Mesenchymal stem cell (in vitro differentiated cells and primary cell): ENCODE results near the gene TMEM187.

Experiments
- DNase-seq: peaks from one replicate; pipeline ENCODE4 v3.0.0-alpha.2; 2013
- H2AFZ ChIP-seq: one replicate; pipeline ENCODE4 v1.6.1; 2013; ENCODE audit warnings: low read depth, mild to moderate bottlenecking, control low read depth, inconsistent platforms, low read length, moderate library complexity
- H2AK5ac ChIP-seq: 2 replicates; pipeline ENCODE4 v1.6.1; 2013; ENCODE audit warnings: low read length, moderate library complexity, mild to moderate bottlenecking, inconsistent platforms; ENCODE audit not compliant: severe bottlenecking
- H2BK120ac ChIP-seq: one replicate; pipeline ENCODE4 v1.6.1; 2013; ENCODE audit warnings: low read depth, mild to moderate bottlenecking, inconsistent platforms, low read length, moderate library complexity
- H2BK12ac ChIP-seq, 2 experiments: one replicate each; pipeline ENCODE4 v1.6.1; 2013; ENCODE audit warnings: inconsistent platforms in 2 of 2, low read length in 2 of 2, mild to moderate bottlenecking in 2 of 2, moderate library complexity in 2 of 2, control low read depth in 1 of 2
- H2BK15ac ChIP-seq: one replicate; pipeline ENCODE4 v1.6.1; 2013; ENCODE audit warnings: mild to moderate bottlenecking, low read depth, inconsistent platforms; ENCODE audit not compliant: poor library complexity, severe bottlenecking
- H2BK5ac ChIP-seq: 2 replicates; pipeline ENCODE4 v1.6.1; 2013; ENCODE audit warnings: low read depth, mild to moderate bottlenecking, low read length, control low read depth, inconsistent platforms; ENCODE audit not compliant: poor library complexity, severe bottlenecking
- H3K14ac ChIP-seq, 2 experiments: one replicate each; pipeline ENCODE4 v1.6.1; 2013; ENCODE audit warnings: inconsistent platforms in 2 of 2, low read length in 2 of 2, control low read depth in 1 of 2, mild to moderate bottlenecking in 1 of 2, moderate library complexity in 1 of 2
- H3K18ac ChIP-seq, 2 experiments: one replicate each; pipeline ENCODE4 v1.6.1; 2013; ENCODE audit warnings: inconsistent platforms in 2 of 2, low read length in 2 of 2, control low read depth in 1 of 2, low read depth in 1 of 2, mild to moderate bottlenecking in 1 of 2
- H3K23ac ChIP-seq, 2 experiments: one replicate each; pipeline ENCODE4 v1.6.1; 2013; ENCODE audit warnings: inconsistent platforms in 2 of 2, low read length in 2 of 2, mild to moderate bottlenecking in 2 of 2, moderate library complexity in 2 of 2, control low read depth in 1 of 2
- H3K27ac ChIP-seq: 2 replicates; pipeline ENCODE4 v1.5.1; 2013; ENCODE audit warnings: mild to moderate bottlenecking, moderate library complexity, low read length, control low read depth, inconsistent platforms; ENCODE audit not compliant: poor library complexity, severe bottlenecking
- H3K27me3 ChIP-seq, 2 experiments: 2 replicates each; pipeline versions ENCODE4 v1.6.1 to v1.7.0; 2013; ENCODE audit warnings: low read length in 2 of 2, mild to moderate bottlenecking in 2 of 2, moderate library complexity in 2 of 2, control low read depth in 1 of 2, inconsistent platforms in 1 of 2; ENCODE audit not compliant: control insufficient read depth in 1 of 2, insufficient read depth in 1 of 2
- H3K36me3 ChIP-seq, 2 experiments: 2 replicates each; pipeline versions ENCODE4 v1.6.1 to v1.7.0; 2013; ENCODE audit warnings: low read length in 2 of 2, control low read depth in 1 of 2, inconsistent platforms in 1 of 2, low read depth in 1 of 2, mild to moderate bottlenecking in 1 of 2; ENCODE audit not compliant: insufficient read depth in 2 of 2, control insufficient read depth in 1 of 2
- H3K4ac ChIP-seq, 2 experiments: one replicate each; pipeline ENCODE4 v1.6.1; 2013; ENCODE audit warnings: inconsistent platforms in 2 of 2, low read length in 2 of 2, mild to moderate bottlenecking in 2 of 2, moderate library complexity in 2 of 2, control low read depth in 1 of 2, low read depth in 1 of 2
- H3K4me1 ChIP-seq: 2 replicates; pipeline ENCODE4 v1.6.1; 2013; ENCODE audit warnings: low read depth, low read length, control low read depth; ENCODE audit not compliant: control insufficient read depth, insufficient read depth
- H3K4me2 ChIP-seq: 2 replicates; pipeline ENCODE4 v1.6.1; 2013; ENCODE audit warnings: low read length, mild to moderate bottlenecking, inconsistent platforms; ENCODE audit not compliant: poor library complexity, severe bottlenecking
- H3K4me3 ChIP-seq, 2 experiments: 2 replicates each; pipeline versions ENCODE4 v1.5.1 to v1.7.0; 2013; ENCODE audit warnings: low read length in 2 of 2, mild to moderate bottlenecking in 2 of 2, control low read depth in 1 of 2, low read depth in 1 of 2; ENCODE audit not compliant: insufficient read depth in 1 of 2
- H3K79me1 ChIP-seq: replicated peaks from 2 replicates; pipeline ENCODE4 v1.6.1; 2013; ENCODE audit warnings: mild to moderate bottlenecking, control low read depth, low read length, inconsistent platforms; ENCODE audit not compliant: poor library complexity, severe bottlenecking
- H3K9ac ChIP-seq: 2 replicates; pipeline ENCODE4 v1.7.0; 2013; ENCODE audit warnings: mild to moderate bottlenecking, low read length, moderate library complexity
- H3K9me3 ChIP-seq: 2 replicates; pipeline ENCODE4 v1.7.0; 2013; ENCODE audit warnings: mild to moderate bottlenecking, low read length; ENCODE audit not compliant: control insufficient read depth
- H4K8ac ChIP-seq: one replicate; pipeline ENCODE4 v1.6.1; 2013; ENCODE audit warnings: inconsistent platforms, mild to moderate bottlenecking, low read length, moderate library complexity
- H4K91ac ChIP-seq: one replicate; pipeline ENCODE4 v1.6.1; 2013; ENCODE audit warnings: mild to moderate bottlenecking, low read length, inconsistent platforms
- WGBS: methylation state at CpG from one replicate; pipeline ENCODE4 v1.1.7; 2013; ENCODE audit warnings: mixed read lengths; 5-methylcytosine and 5-hydroxymethylcytosine counted together

Gene TMEM187

DNA sequence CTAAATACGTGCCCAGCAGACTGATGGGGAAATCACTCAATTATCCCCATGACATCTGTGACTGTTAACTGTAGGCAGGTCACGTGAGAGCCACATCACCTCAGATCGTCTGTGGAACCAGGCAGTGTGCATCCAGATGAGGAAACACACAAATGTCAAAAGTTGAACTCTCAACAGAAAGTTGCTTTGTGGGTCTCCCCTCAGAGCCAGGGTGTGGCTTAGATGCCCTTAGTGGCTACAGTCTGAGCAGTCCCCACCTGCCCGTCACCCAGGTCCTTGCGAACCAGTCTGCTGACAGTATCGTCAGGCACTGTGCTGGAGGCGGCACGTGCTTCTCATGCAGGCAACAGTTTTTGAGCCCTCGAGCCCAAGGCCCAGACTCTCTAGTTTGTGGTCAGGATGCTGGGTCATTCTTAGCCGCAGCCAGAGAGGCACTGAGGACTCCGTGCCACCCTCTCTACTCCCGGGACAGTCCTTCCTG is 10.8 kb downstream of the TMEM187 start:
- no peaks in the 10 kb centered on the region for H3K9me3 ChIP-seq
- no peak for DNase-seq
- H2BK5ac ChIP-seq, result no peak overlapping the region
- no peak overlapping the region for H3K4me3 ChIP-seq
- H2AFZ ChIP-seq, result no peak overlapping the region
- H4K8ac ChIP-seq, result no peak overlapping the region
- no peak overlapping the region for H3K27ac ChIP-seq
- 95% methylated on average over 12 of the region's 12 CpGs for WGBS
- no peak overlapping the region for H3K9ac ChIP-seq
- no peak overlapping the region for H3K4me2 ChIP-seq
- H3K14ac ChIP-seq, result no peak overlapping the region
- no peak overlapping the region for H3K4ac ChIP-seq
- no peak overlapping the region for H3K18ac ChIP-seq
- no peak overlapping the region for H2AK5ac ChIP-seq
- no peak overlapping the region for H3K23ac ChIP-seq
- H3K4me1 ChIP-seq, result peaks cover 5% of the 10 kb centered on the region
- peaks cover 6% of the 10 kb centered on the region for H3K79me1 ChIP-seq
- H3K36me3 ChIP-seq, result peaks cover 0 to 17% of the 10 kb centered on the region in 2 experiments
- no peak overlapping the region for H4K91ac ChIP-seq
- peaks cover 0 to 14% of the 10 kb centered on the region in 2 experiments for H3K27me3 ChIP-seq
- H2BK12ac ChIP-seq, result no peak overlapping the region
- H2BK15ac ChIP-seq, result no peak overlapping the region
- H2BK120ac ChIP-seq, result no peak overlapping the region

DNA sequence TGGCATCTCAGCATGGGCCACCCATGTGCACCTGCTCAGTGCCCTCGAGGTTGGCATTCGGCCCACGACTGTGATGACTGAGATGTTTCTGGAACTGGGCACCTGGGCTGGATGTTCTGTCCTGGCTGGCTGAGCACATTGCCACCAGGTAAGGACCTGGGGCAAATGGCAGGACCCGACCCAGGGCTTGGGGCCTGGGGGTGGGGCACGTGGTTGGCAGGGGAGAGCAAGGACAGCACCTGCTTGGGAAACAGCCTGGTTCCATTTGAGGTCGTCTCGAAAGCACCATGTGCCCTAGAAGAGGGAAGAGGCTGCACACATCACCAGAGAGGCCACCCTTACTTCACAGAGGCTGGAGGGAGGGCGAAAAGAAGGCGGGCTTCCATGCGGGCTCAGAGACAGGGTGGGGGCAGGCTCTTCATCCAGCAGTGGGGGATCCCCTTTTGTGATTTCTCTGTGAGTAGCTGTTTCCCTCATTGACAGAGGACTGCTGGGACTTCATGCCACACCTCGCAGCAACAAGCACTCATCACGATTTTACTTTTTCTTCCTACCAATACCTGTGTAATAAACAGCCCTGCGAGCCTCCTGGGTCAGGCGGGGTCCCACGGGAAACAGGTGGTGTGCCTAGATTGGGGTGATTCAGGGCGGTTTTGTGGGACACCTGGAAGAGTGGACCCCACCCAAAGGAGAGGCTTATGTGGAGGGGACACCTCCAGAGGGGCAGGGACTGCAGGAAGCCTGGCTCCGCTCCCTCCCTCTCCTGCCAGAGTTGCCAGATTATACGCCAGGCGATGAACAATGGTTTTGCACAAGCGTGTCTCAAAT is 12.0 kb downstream of the TMEM187 start:
- Histone ChIP-seq H2BK12ac (no peak overlapping the region), H3K27me3 (peaks cover 0 to 17% of the 10 kb centered on the region in 2 experiments), H2BK5ac (no peak overlapping the region), H3K4me2 (no peak overlapping the region), H3K36me3 (peaks cover 0 to 17% of the 10 kb centered on the region in 2 experiments), H3K4me1 (peaks cover 5% of the 10 kb centered on the region), H3K4ac (no peak overlapping the region), H3K4me3 (no peak overlapping the region), H3K9ac (no peak overlapping the region), H2BK120ac (no peak overlapping the region), H2AK5ac (no peak overlapping the region), H4K91ac (peak overlapping the region; percentile 39), H4K8ac (no peak overlapping the region), H3K18ac (peak overlapping the region in 1 of 2 experiments; percentile 24), H3K23ac (no peak overlapping the region), H2BK15ac (no peak overlapping the region), H2AFZ (no peak overlapping the region), H3K9me3 (no peaks in the 10 kb centered on the region), H3K27ac (no peak overlapping the region), H3K14ac (no peak overlapping the region), H3K79me1 (peaks cover 6% of the 10 kb centered on the region)
- 94% methylated on average over 10 of the region's 20 CpGs for WGBS
- DNase-seq, result no peak

DNA sequence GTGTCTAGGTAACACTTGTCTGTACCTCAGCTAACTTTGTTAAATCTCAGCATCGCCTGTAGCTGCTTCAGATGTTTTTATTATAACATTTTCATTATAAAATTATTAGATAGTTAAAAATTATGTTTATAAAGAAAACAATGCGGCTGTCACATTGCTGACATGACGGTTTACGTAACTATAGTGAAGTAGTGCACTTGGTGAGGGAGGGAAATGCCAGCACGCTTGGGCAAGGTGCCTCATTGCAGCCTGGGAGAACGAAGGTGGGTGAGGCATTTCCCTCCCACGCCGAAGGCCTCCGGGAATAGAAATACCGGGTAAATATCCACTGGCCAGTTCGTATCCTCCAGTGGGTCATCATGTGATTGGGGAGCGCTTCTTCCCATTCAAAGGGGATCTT is 15.9 kb downstream of the TMEM187 start:
- WGBS, result 91% methylated on average over 11 of the region's 12 CpGs
- no peaks in the 10 kb centered on the region for H3K9me3 ChIP-seq
- no peak overlapping the region for H3K9ac ChIP-seq
- H2AFZ ChIP-seq, result no peak overlapping the region
- no peak for DNase-seq
- H4K8ac ChIP-seq, result no peak overlapping the region
- H2BK120ac ChIP-seq, result no peak overlapping the region
- H2BK15ac ChIP-seq, result no peak overlapping the region
- peaks cover 0 to 26% of the 10 kb centered on the region in 2 experiments for H3K27me3 ChIP-seq
- no peak overlapping the region for H3K18ac ChIP-seq
- no peak overlapping the region for H2AK5ac ChIP-seq
- H3K14ac ChIP-seq, result no peak overlapping the region
- H3K27ac ChIP-seq, result no peak overlapping the region
- H3K4ac ChIP-seq, result no peak overlapping the region
- H2BK5ac ChIP-seq, result no peak overlapping the region
- H3K23ac ChIP-seq, result no peak overlapping the region
- peaks cover 5% of the 10 kb centered on the region for H3K4me1 ChIP-seq
- peaks cover 0 to under 1% of the 10 kb centered on the region in 2 experiments for H3K36me3 ChIP-seq
- no peak overlapping the region for H2BK12ac ChIP-seq
- H4K91ac ChIP-seq, result no peak overlapping the region
- no peak overlapping the region for H3K4me2 ChIP-seq
- no peaks in the 10 kb centered on the region for H3K79me1 ChIP-seq
- no peak overlapping the region for H3K4me3 ChIP-seq

DNA sequence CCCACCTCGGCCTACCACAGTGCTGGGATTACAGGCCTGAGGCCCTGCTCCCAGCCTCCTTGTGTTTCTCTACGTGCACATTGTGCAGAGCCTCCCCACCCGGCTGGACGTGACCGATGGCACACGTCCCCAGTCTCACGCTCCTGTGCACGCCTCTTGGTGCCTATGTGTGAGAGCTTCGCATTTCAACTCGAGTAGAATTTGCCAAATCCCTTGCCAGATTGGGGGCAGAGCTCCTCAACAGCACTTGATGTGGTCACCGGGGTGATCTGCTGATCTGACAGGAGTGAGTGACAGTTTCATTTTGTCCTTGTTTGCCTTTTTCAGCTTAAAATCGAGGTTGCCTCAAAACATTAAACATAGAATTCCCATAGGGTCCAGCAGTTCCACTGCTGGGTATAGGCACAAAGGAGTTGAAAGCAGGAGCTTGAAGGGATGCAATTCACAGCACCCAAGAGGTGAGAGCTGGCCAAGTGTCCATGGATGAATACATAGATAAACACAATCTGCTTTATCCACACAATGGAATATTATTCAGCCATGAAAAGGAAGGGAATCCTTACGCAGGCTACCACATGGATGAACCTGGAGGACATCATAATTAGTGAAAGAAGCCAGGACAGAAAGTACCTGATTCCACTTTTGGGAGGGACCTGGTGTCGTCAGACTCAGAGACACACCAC is 17.6 kb downstream of the TMEM187 start:
- no peaks in the 10 kb centered on the region for H3K79me1 ChIP-seq
- H3K4me3 ChIP-seq, result no peak overlapping the region
- H3K9ac ChIP-seq, result no peak overlapping the region
- no peak overlapping the region for H2BK15ac ChIP-seq
- no peak overlapping the region for H3K4ac ChIP-seq
- no peak for DNase-seq
- no peak overlapping the region for H3K23ac ChIP-seq
- WGBS, result 97% methylated on average over 13 of the region's 14 CpGs
- H3K9me3 ChIP-seq, result no peaks in the 10 kb centered on the region
- H2BK12ac ChIP-seq, result no peak overlapping the region
- H3K27ac ChIP-seq, result no peak overlapping the region
- H3K4me2 ChIP-seq, result no peak overlapping the region
- no peak overlapping the region for H3K18ac ChIP-seq
- no peaks in the 10 kb centered on the region for H3K36me3 ChIP-seq
- H3K4me1 ChIP-seq, result peaks cover 4% of the 10 kb centered on the region
- H2BK5ac ChIP-seq, result no peak overlapping the region
- H4K8ac ChIP-seq, result no peak overlapping the region
- H2AFZ ChIP-seq, result no peak overlapping the region
- H4K91ac ChIP-seq, result peak overlapping the region; percentile 39
- H2BK120ac ChIP-seq, result no peak overlapping the region
- no peak overlapping the region for H2AK5ac ChIP-seq
- H3K27me3 ChIP-seq, result peaks cover 0 to 21% of the 10 kb centered on the region in 2 experiments
- no peak overlapping the region for H3K14ac ChIP-seq
